Mesothelial cell of epicardium (in vitro differentiated cells): Measurements from ENCODE around the gene MEX3D. TPM values are rescaled to one million over a fixed set of nuclear protein-coding genes. Genes with fewer than 3 reads are reported as not detected.

Experiments used
- DNase-seq, 2 experiments: peaks; one replicate each; pipeline ENCODE4 v3.0.0; 2021; ENCODE audit warnings: low spot score in 2 of 2; ENCODE audit not compliant: unreplicated experiment in 2 of 2
- H3K27ac Mint-ChIP-seq: 2 replicates; pipeline ENCODE4 v1.8.0; 2021; ENCODE audit warnings: mixed read lengths
- H3K27me3 Mint-ChIP-seq: 2 replicates; pipeline ENCODE4 v1.8.0; 2021; ENCODE audit warnings: low read depth, mixed read lengths
- H3K36me3 Mint-ChIP-seq: 2 replicates; pipeline ENCODE4 v1.8.0; 2021; ENCODE audit warnings: mixed read lengths
- H3K4me1 Mint-ChIP-seq: 2 replicates; pipeline ENCODE4 v1.8.0; 2021; ENCODE audit warnings: mixed read lengths
- H3K4me3 Mint-ChIP-seq: 2 replicates; pipeline ENCODE4 v1.8.0; 2021; ENCODE audit warnings: mild to moderate bottlenecking, moderate library complexity, mixed read lengths
- H3K9me3 Mint-ChIP-seq: 2 replicates; pipeline ENCODE4 v1.8.0; 2021; ENCODE audit warnings: mixed read lengths
- CTCF ChIP-seq: fragments of 200-600 bp; sonication (generic); IDR thresholded peaks from one replicate; pipeline ENCODE4 v1.5.0; 2021; ENCODE audit warnings: antibody characterized with exemption; ENCODE audit not compliant: unreplicated experiment
- total RNA-seq: library from RNA; stranded (reverse); gene quantifications from 3 replicates; pipeline ENCODE4 v1.2.1, GENCODE V29; 2021

The MEX3D gene
- total RNA-seq, 1 donor from 2014 or later, result 91.7 TPM

GRCh38 chr19:1613146-1613545, 45.0 kb upstream of the MEX3D start:
- Mint-ChIP-seq H3K4me1 (no peaks in the 10 kb centered on the region), H3K27ac (no peak overlapping the region), H3K9me3 (no peaks in the 10 kb centered on the region), H3K36me3 (peaks cover 41% of the 10 kb centered on the region), H3K27me3 (no peaks in the 10 kb centered on the region), H3K4me3 (no peak overlapping the region)
- TF ChIP-seq CTCF, result no peak
- DNase-seq, result no peak

- Mint-ChIP-seq H3K27me3 (no peaks in the 10 kb centered on the region), H3K4me1 (no peaks in the 10 kb centered on the region), H3K36me3 (peaks cover 38% of the 10 kb centered on the region), H3K4me3 (no peak overlapping the region), H3K9me3 (no peaks in the 10 kb centered on the region), H3K27ac (no peak overlapping the region)
- no peak for TF ChIP-seq CTCF
- DNase-seq, result no peak
Observed at GRCh38 chr19:1612114-1613086, 44.3 kb upstream of the MEX3D start.

- H3K27me3 Mint-ChIP-seq, result no peaks in the 10 kb centered on the region
- no peak overlapping the region for H3K27ac Mint-ChIP-seq
- no peak for DNase-seq
- no peak for TF ChIP-seq CTCF
- H3K36me3 Mint-ChIP-seq, result peaks cover 28% of the 10 kb centered on the region
- no peaks in the 10 kb centered on the region for H3K4me1 Mint-ChIP-seq
- no peak overlapping the region for H3K4me3 Mint-ChIP-seq
- H3K9me3 Mint-ChIP-seq, result no peaks in the 10 kb centered on the region
Observed at GRCh38 chr19:1611353-1611752, 43.2 kb upstream of the MEX3D start.

GRCh38 chr19:1610579-1610978, 42.5 kb upstream of the MEX3D start:
- no peak for TF ChIP-seq CTCF
- Mint-ChIP-seq H3K27me3 (no peaks in the 10 kb centered on the region), H3K9me3 (no peaks in the 10 kb centered on the region), H3K4me1 (peaks cover 5% of the 10 kb centered on the region), H3K27ac (no peak overlapping the region), H3K36me3 (peaks cover 23% of the 10 kb centered on the region), H3K4me3 (no peak overlapping the region)
- no peak for DNase-seq

- H3K27me3 Mint-ChIP-seq, result no peaks in the 10 kb centered on the region
- no peaks in the 10 kb centered on the region for H3K9me3 Mint-ChIP-seq
- no peak for TF ChIP-seq CTCF
- peaks cover 5% of the 10 kb centered on the region for H3K4me1 Mint-ChIP-seq
- no peak for DNase-seq
- peaks cover 18% of the 10 kb centered on the region for H3K36me3 Mint-ChIP-seq
- no peak overlapping the region for H3K4me3 Mint-ChIP-seq
- H3K27ac Mint-ChIP-seq, result no peak overlapping the region
Observed at GRCh38 chr19:1609680-1610474, 41.8 kb upstream of the MEX3D start.
